IPS-15b (cell line): Measurements from ENCODE around the gene MAMDC2.
A peak's percentile ranks its signal among the peaks of the same experiment; 100 is the strongest.

Experiments used
- H3K27me3 ChIP-seq: one replicate; pipeline ENCODE4 v1.6.1; 2013; ENCODE audit warnings: low read length; ENCODE audit not compliant: control insufficient read depth, insufficient read depth
- H3K36me3 ChIP-seq: one replicate; pipeline ENCODE4 v1.6.1; 2013; ENCODE audit warnings: low read length; ENCODE audit not compliant: control insufficient read depth, insufficient read depth
- H3K4me1 ChIP-seq: one replicate; pipeline ENCODE4 v1.6.1; 2013; ENCODE audit warnings: mild to moderate bottlenecking, low read length; ENCODE audit not compliant: control insufficient read depth, insufficient read depth
- H3K4me3 ChIP-seq: one replicate; pipeline ENCODE4 v1.5.1; 2013; ENCODE audit warnings: low read depth, low read length
- H3K9ac ChIP-seq: one replicate; pipeline ENCODE4 v1.6.1; 2013; ENCODE audit warnings: low read depth, mild to moderate bottlenecking, low read length
- H3K9me3 ChIP-seq: one replicate; pipeline ENCODE4 v1.6.1; 2013; ENCODE audit warnings: mild to moderate bottlenecking, low read length; ENCODE audit not compliant: control insufficient read depth, insufficient read depth

MAMDC2 gene

DNA sequence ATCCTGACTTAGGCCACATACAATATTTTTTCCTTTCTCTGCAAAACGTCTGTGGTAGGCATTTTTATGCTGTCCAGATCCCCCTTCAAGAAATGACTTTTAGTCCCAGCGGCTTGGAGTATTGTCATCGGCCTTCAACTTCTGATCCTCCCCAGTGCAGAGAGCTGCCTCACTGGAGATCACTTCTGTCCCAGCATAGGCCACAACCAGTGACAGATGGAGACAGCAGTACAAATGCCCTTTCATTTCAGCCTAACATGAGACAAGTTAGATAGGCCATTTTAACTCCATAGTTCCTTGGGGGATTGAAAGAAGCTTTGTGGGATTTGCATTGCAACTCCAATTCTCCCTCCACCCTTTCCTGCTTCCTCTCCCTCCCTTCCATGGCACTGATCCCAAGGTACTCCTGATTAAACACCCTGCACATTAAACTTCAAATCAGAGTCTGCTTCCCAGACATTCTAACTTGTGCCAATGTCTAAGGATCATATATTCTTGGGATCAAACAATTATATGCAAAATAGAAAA is 3.2 kb upstream of the MAMDC2 start:
- no peak overlapping the region for H3K4me3 ChIP-seq
- H3K36me3 ChIP-seq, result no peaks in the 10 kb centered on the region
- H3K27me3 ChIP-seq, result peaks cover 8% of the 10 kb centered on the region
- no peak overlapping the region for H3K9ac ChIP-seq
- H3K4me1 ChIP-seq, result peaks cover 8% of the 10 kb centered on the region
- H3K9me3 ChIP-seq, result peaks cover 5% of the 10 kb centered on the region

DNA sequence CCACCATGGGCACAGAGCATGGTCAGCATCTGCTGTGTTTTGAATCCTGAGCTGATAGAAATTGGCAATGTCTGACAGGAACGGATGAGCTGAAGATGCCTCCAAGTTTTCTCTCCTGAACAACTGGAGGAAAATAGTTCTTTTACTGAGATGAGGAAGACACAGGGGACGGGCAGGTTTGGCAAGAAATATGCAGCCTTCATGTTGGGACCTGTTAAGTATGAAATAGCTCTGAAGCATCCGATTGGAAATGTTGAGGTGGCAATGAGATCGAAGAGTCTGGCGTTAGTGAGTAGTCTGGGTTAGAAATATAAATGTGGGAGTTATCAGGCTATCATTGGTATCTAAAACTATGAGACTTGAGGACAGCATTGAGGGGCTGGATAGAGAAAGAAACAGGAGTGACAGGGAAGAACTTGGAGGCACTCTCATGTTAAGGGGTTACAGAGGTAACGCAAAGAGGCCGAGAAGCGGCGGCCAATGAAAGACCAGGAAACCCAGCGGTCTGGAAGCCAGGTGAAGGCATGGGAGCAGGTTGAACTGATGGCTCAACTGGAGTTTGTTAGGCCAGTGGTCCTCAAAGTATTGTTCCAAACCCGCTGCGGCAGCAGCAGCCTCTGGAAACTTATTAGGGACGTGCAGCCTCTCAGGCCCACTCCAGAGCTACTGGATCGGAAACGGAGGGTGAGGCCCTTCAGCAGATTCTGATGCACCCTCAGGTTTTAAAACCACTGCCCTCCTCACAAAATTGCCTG is 1.0 kb upstream of the MAMDC2 start:
- no peaks in the 10 kb centered on the region for H3K36me3 ChIP-seq
- H3K9me3 ChIP-seq, result peaks cover 5% of the 10 kb centered on the region
- H3K27me3 ChIP-seq, result peaks cover 8% of the 10 kb centered on the region
- peaks cover 10% of the 10 kb centered on the region for H3K4me1 ChIP-seq
- H3K9ac ChIP-seq, result no peak overlapping the region
- peak overlapping the region; percentile 81 for H3K4me3 ChIP-seq

DNA sequence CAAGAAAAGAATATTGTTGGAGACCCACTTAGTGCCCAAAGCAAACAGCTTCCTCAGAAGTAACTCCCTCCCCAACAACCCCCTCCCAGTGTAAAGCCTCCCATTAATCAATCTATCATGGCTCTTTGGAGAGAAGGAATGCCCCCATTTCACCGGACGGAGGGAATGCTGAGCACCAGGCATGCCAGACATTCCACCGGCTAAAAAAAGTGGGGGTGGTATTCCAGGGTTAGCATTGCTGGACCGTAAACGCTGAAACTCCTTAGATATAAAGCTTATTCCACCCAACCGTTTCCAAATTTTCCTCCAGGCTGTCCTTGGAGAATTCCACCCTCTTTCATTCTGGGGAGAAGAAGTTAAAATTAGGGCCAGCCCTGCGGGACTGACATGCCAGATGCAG is 363 bp upstream of the MAMDC2 start:
- H3K4me1 ChIP-seq, result peaks cover 10% of the 10 kb centered on the region
- H3K9ac ChIP-seq, result no peak overlapping the region
- peak overlapping the region; percentile 81 for H3K4me3 ChIP-seq
- peaks cover 8% of the 10 kb centered on the region for H3K27me3 ChIP-seq
- no peaks in the 10 kb centered on the region for H3K36me3 ChIP-seq
- peaks cover 2% of the 10 kb centered on the region for H3K9me3 ChIP-seq

DNA sequence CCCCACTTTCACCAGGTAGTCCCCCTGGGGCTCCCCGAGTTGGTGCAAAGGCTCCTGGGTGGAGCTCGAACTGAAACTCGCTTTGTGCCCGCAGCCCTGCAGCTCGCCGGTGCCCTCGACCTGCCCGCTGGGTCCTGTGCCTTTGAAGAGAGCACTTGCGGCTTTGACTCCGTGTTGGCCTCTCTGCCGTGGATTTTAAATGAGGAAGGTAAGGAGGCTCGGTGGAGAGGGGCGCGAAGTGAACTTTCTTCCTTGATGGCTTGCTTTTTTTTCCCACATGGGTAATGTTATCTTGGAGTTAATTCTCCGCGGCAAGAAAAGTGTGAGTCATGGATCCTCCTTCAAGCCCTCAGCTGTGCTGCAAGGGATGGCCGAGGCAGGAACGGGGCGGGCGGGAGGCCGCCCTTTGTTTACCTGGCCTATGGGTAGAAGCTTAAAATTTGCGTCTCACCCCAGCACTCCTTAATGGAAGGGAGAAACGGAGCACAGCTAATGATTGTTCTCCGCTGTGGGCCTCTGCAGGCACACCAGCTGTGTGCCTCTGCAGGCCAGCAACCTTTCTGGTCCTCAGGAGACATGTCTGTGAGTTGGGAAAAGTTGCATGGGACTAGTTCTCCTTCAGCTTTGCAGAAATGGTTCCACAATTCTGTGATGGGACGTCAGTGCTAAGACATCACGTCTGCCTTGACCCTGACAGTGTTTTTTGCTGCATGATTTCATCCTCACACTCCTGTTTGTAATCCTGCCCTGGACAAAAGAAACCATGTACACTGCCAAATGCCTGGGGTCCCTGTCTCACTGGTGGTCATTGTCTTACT is 1.1 kb downstream of the MAMDC2 start:
- H3K36me3 ChIP-seq, result no peaks in the 10 kb centered on the region
- H3K9me3 ChIP-seq, result no peaks in the 10 kb centered on the region
- H3K4me1 ChIP-seq, result peaks cover 10% of the 10 kb centered on the region
- peak overlapping the region; percentile 81 for H3K4me3 ChIP-seq
- peaks cover 8% of the 10 kb centered on the region for H3K27me3 ChIP-seq
- H3K9ac ChIP-seq, result peak overlapping the region; percentile 56

DNA sequence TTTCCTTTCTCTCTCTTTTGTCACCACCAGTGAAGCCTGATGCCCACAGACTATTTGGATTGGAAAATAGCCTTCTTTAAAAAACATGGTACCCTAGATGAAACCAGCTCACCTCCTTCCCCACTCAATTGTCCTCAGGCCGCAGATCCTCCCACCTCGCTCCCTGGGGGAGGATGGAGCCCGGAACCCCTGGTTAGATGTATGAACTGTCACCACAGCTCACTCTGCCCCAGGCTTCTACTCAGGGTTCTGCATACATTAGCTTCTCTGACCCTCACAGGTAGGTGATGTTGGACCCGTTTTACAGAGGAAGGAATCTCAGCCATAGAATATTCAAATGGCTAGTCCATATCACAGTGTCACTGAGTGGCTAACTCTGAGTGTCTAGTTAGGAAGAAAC is 1.8 kb downstream of the MAMDC2 start:
- Histone ChIP-seq H3K9me3 (no peaks in the 10 kb centered on the region), H3K36me3 (no peaks in the 10 kb centered on the region), H3K4me1 (peaks cover 10% of the 10 kb centered on the region), H3K4me3 (peak overlapping the region; percentile 81), H3K27me3 (peaks cover 8% of the 10 kb centered on the region), H3K9ac (no peak overlapping the region)

DNA sequence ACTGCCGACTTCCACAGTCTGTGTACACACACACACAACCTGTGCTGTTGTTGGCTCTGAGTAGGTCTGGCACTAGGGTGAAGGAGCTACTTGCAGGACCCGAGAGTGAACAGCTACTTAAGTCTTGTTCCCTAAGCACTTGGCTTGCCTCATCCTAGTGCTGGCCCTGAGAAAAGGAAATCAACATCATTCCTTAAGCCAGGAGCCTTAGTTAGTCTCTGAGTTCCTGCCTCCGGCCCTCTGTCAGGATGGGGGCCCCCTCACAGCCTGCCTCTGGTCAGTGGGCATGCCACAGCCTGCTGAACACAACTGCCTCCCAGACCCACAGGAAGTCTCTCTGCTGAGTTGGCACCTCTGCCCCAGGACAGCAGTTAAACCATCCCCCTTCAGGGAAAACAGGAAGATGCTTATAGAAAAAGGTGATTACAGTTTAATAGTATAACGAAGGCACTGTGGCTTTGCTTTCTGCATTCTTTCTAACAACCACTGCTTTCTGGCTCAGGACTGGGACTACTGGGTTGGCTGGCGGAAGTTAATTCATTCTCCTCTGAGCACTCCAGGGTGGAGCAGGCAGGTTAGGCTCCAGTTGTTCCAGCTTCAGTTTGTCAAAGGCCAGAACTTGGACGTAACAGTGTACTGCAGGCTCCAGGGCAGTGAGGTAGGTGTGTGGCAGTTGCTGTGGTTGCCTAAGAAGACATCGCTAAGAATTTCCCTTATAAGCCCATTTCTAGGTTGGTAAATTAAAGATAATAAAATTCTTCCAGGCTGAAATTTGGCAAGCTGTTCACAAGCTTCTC is 2.8 kb downstream of the MAMDC2 start:
- H3K9me3 ChIP-seq, result no peaks in the 10 kb centered on the region
- peaks cover 10% of the 10 kb centered on the region for H3K4me1 ChIP-seq
- H3K36me3 ChIP-seq, result no peaks in the 10 kb centered on the region
- peaks cover 8% of the 10 kb centered on the region for H3K27me3 ChIP-seq
- no peak overlapping the region for H3K4me3 ChIP-seq
- H3K9ac ChIP-seq, result no peak overlapping the region

DNA sequence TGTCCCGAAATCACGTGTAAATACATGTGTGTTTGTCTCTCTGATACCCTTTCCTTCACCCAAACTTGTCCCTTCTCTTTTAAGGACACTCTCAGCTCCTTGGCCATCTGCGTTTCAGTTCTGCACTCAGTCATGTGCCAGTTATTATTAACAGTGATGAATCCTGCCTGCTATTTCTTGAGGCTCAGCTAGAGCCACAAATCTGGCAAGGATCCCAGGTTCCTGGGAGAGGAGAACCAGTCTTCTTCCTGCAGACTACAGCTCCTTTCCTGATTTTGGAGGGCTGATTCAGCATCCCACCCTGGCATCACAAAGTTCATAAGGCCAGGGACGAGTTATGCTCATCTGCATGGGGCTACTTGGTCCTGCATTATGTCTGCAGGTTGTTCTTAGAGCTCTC is 5.6 kb downstream of the MAMDC2 start:
- Histone ChIP-seq H3K4me1 (peaks cover 5% of the 10 kb centered on the region), H3K36me3 (no peaks in the 10 kb centered on the region), H3K4me3 (no peak overlapping the region), H3K9me3 (no peaks in the 10 kb centered on the region), H3K9ac (no peak overlapping the region), H3K27me3 (peaks cover 4% of the 10 kb centered on the region)

DNA sequence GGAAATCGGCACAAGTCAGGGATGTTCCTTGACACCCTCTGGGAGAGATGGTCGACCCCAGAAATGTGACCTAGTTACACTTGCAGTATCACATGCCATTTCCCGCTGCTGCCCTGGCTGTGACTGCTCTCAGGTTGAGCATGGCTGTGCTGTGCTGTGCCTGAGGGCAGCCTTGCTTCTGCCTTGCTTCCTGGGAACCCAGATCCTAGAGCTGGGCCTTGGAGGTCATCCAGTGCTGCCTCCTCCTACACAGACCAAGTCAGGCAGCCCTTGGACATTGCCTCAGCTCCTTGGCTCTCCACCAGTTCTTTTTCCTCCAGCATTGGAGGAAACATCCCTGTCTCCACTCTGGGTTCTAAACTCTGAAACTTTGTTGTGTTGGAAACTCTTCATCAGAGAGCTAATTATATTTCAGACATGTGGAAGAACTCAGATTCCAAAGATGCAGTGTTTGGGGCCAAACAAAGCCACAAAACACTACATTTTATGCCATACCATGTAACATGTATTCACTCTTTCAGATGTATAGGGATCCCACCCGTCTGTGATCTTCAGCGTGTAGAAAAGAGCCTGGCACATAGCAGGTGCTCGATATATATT is 6.1 kb downstream of the MAMDC2 start:
- H3K36me3 ChIP-seq, result no peaks in the 10 kb centered on the region
- no peaks in the 10 kb centered on the region for H3K9me3 ChIP-seq
- H3K9ac ChIP-seq, result no peak overlapping the region
- H3K4me1 ChIP-seq, result peaks cover 5% of the 10 kb centered on the region
- peaks cover 4% of the 10 kb centered on the region for H3K27me3 ChIP-seq
- no peak overlapping the region for H3K4me3 ChIP-seq

DNA sequence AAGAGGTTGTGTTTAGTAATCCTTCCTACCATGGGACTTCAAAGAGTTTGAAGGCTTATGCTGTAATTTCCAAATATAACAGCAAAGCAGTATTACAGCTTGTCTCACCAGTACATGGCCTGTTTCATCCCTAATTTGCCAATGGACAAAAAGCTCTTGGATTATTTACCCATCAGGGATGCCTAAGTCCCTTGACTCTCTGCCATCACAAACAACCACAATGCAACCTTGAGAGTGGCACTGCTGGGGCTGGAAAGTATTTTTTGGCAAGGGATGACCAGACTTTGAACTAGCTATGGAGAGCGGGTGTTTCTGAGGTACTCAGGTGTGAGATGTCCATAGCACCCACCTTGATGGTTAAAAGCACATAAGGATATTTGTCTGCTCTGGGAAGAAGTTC is 9.1 kb downstream of the MAMDC2 start:
- no peak overlapping the region for H3K4me3 ChIP-seq
- H3K36me3 ChIP-seq, result no peaks in the 10 kb centered on the region
- no peaks in the 10 kb centered on the region for H3K9me3 ChIP-seq
- no peaks in the 10 kb centered on the region for H3K27me3 ChIP-seq
- H3K4me1 ChIP-seq, result no peaks in the 10 kb centered on the region
- no peak overlapping the region for H3K9ac ChIP-seq

DNA sequence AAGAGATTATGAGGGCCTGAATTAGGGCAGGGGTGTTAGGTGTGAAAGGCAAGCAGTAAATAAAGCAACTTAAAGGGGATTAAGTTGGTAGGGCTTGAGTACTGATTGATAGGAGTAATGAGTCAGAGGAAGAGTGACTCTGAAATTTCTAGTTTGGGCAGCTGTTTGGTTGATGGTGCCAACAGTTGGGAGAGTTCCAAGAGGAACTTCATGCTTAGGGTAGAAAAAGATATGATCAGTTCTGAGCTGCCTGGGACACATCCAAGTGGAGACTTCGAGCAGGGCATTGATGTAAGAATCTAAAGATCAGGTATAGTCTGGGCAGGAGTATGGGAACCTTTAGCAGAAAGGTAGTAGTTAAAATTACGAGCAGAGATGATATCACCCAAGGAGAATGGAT is 10.2 kb downstream of the MAMDC2 start:
- no peaks in the 10 kb centered on the region for H3K27me3 ChIP-seq
- H3K9me3 ChIP-seq, result no peaks in the 10 kb centered on the region
- H3K9ac ChIP-seq, result no peak overlapping the region
- H3K4me3 ChIP-seq, result no peak overlapping the region
- no peaks in the 10 kb centered on the region for H3K4me1 ChIP-seq
- no peaks in the 10 kb centered on the region for H3K36me3 ChIP-seq

DNA sequence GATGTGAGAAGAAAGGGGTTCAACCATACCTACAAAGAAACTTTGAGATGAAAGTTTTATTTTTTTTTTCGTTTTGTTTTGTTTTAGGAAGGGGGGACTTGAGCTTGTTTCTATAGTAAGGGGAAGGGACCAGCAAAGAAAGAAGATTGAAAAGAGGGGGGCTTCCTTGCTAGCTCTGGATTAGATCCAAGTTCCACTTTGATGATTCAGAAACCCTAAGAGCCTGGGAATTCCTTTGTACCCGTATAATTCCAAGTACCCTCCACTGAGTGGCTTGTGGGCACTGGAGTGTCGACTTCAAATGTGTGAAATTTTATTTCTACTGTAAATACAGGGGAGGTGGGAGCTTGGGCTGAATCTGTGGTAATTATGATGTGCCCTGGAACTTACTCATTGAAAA is 10.9 kb downstream of the MAMDC2 start:
- Histone ChIP-seq H3K4me1 (no peaks in the 10 kb centered on the region), H3K27me3 (no peaks in the 10 kb centered on the region), H3K9me3 (no peaks in the 10 kb centered on the region), H3K4me3 (no peak overlapping the region), H3K36me3 (no peaks in the 10 kb centered on the region), H3K9ac (no peak overlapping the region)
